ENCODE data around the gene CAMSAP2. TPM values are rescaled to one million over a fixed set of nuclear protein-coding genes. Genes with fewer than 3 reads are reported as not detected.

CAMSAP2 gene
- total and polyA plus RNA-seq, 10 of the 15 experiments (the other 5 are each of a cell fraction or from before 2014, with no cell fraction given) = 3.9 to 19.8 (median 8.0) TPM

GRCh38 chr1:200738949-200739651 is 407 bp downstream of the CAMSAP2 start:
- BruUV-seq (replicated peaks) = TSS peak; percentile 51
- H2AFZ ChIP-seq (ENCODE audit: control insufficient read depth, low read depth, low read length) = peak overlapping the region; percentile 85
- H3K79me2 ChIP-seq (ENCODE audit: control insufficient read depth, insufficient read depth, low read length) = peaks cover 46% of the 10 kb centered on the region
- peak overlapping the region; percentile 88 for H3K27ac ChIP-seq (ENCODE audit: control insufficient read depth, insufficient read depth)
- no peaks in the 10 kb centered on the region for H3K27me3 ChIP-seq (replicated peaks in 1 of 2; ENCODE audit: control insufficient read depth in 2 of 2, insufficient read depth in 2 of 2, low read length in 1 of 2)
- H3K36me3 ChIP-seq (ENCODE audit: control insufficient read depth in 2 of 2, insufficient read depth in 2 of 2, low read length in 1 of 2) = no peaks in the 10 kb centered on the region
- ChIA-PET SMC1A (ENCODE audit: uncharacterized antibody, unreplicated experiment) (interaction anchor here (1.2 to 3.7 kb wide), 5 partner anchors 9 to 121 kb away, joined by 3 to 17 read pairs (median 8); no protein-coding TSS in a partner anchor), POLR2A (interaction anchor here (1.2 to 2.7 kb wide), 5 partner anchors 36 to 111 kb away, joined by 3 to 21 read pairs (median 5); partner anchors contain the start of gene DDX59), RAD21 (ENCODE audit: unreplicated experiment) (interaction anchor here (0.6 to 3.2 kb wide), 8 partner anchors 36 to 118 kb away, joined by 3 to 21 read pairs (median 8); partner anchors contain the start of genes DDX59 and KIF14), CTCF (interaction anchor here (1.0 to 2.0 kb wide), 4 partner anchors 42 to 118 kb away, joined by 3 to 12 read pairs (median 6); partner anchors contain the start of gene KIF14)
- peak overlapping the region; percentile 99 for H3K4me3 ChIP-seq
- FAIRE-seq (no peak), ATAC-seq (peak; percentile 75), DNase-seq (ENCODE audit: low read depth, low spot score) (no peak)
- H4K20me1 ChIP-seq (ENCODE audit: control insufficient read depth, insufficient read depth) = no peaks in the 10 kb centered on the region
- H3K9me3 ChIP-seq (replicated peaks; ENCODE audit: control insufficient read depth, insufficient read depth, low read length) = no peaks in the 10 kb centered on the region
- H3K9ac ChIP-seq (ENCODE audit: control insufficient read depth, insufficient read depth, low read length) = peak overlapping the region; percentile 90
- in situ Hi-C loops (cut with MboI) (no loop called here), intact Hi-C loops (cut with micrococcal nuclease; ENCODE audit: unreplicated experiment) (loop anchor here (1.0 kb wide), 1 partner anchor 114 kb away; no protein-coding TSS in a partner anchor)
- peak overlapping the region; percentile 58 for H3K4me2 ChIP-seq (ENCODE audit: control insufficient read depth, insufficient read depth)
- WGBS (ENCODE audit: insufficient coverage, insufficient replicate concordance, low lambda C conversion rate, missing lambda C conversion rate) = under 1% methylated on average over 35 of the region's 80 CpGs
- peaks cover 5% of the 10 kb centered on the region for H3K4me1 ChIP-seq (ENCODE audit: control insufficient read depth, insufficient read depth, low read length)
- TF ChIP-seq ZBED1 (IDR thresholded peaks at IDR 0.05; ENCODE audit: borderline replicate concordance) (no peak), E4F1 (IDR thresholded peaks at IDR 0.05; ENCODE audit: borderline replicate concordance, partially characterized antibody) (no peak), USF1 (IDR thresholded peaks at IDR 0.05; ENCODE audit: borderline replicate concordance, extremely low read length, insufficient read depth, low read depth, low read length) (no peak), POU2F2 (IDR thresholded peaks at IDR 0.05; ENCODE audit: borderline replicate concordance, low read depth, low read length) (no peak), NR2C1 (IDR thresholded peaks at IDR 0.05) (no peak), MYB (IDR thresholded peaks at IDR 0.05; ENCODE audit: borderline replicate concordance, low read depth, low read length) (no peak), RELB (IDR thresholded peaks at IDR 0.05; ENCODE audit: low read depth) (peak; percentile 52; the same call in 1 of the 2 replicates), YY1 (IDR thresholded peaks at IDR 0.05; ENCODE audit: low read depth, low read length) (0 out of 2 replicates have a peak, but pooled peaks have one; percentile 27), MLLT1 (IDR thresholded peaks at IDR 0.05) (0 out of 2 replicates have a peak, but pooled peaks have one; percentile 45), CREB1 (IDR thresholded peaks at IDR 0.05; ENCODE audit: low read depth) (peak; percentile 10; the same call in 1 of the 2 replicates), POLR2AphosphoS2 (IDR thresholded peaks at IDR 0.05; ENCODE audit: low read depth, low read length) (peak; percentile 10; the same call in 1 of the 2 replicates), SREBF2 (IDR thresholded peaks at IDR 0.05; ENCODE audit: low read length) (no peak), BACH1 (IDR thresholded peaks at IDR 0.05; ENCODE audit: borderline replicate concordance) (peak; percentile 82), MEF2A (IDR thresholded peaks at IDR 0.05; ENCODE audit: insufficient read depth, low read depth, low read length) (no peak), ESRRA (IDR thresholded peaks at IDR 0.05; ENCODE audit: low read length) (no peak), ASH2L (IDR thresholded peaks at IDR 0.05; ENCODE audit: borderline replicate concordance, low read depth) (peak; percentile 60; the same call in 1 of the 2 replicates)

Measured in GM12878 (cell line).